HG02885 (cell line): ENCODE results near the gene SPDYE18.
"Not testable (repeated sequence)": the region's sequence is repeated elsewhere in the genome, so short reads cannot be mapped to it uniquely, and the experiment has no call there.

Source experiments
- ATAC-seq: cut with Tn5 transposase; IDR thresholded peaks from one replicate; pipeline ENCODE4 v1.9.1; 2021; ENCODE audit warnings: mild to moderate bottlenecking; ENCODE audit not compliant: unreplicated experiment, poor library complexity

The SPDYE18 gene, protein sequence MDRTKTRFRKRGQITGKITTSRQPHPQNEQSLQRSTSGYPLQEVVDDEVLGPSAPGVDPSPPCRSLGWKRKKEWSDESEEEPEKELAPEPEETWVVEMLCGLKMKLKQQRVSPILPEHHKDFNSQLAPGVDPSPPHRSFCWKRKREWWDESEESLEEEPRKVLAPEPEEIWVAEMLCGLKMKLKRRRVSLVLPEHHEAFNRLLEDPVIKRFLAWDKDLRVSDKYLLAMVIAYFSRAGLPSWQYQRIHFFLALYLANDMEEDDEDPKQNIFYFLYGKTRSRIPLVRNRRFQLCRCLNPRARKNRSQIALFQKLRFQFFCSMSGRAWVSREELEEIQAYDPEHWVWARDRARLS

DNA sequence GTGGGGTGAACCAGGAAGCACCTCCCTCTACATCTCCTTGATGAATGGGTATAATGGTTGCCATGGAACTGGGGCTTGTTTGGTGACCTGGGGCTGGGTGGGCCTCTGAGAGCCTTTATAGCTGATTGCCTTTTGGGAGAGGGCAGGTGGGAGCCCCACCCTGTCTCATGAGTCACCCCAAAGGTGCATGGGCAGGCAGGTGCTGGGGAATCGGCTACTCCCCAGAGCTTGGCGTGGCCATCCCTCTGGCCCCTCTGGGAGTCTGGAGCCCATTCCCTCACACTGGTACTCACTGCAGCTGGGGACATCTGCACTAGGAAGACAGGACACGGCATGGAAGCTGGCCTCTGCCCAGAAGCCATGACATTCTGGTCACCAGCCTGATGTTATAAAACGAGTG lies at the start of gene SPDYE18:
TSS of gene SPDYE18 (minus strand) at position 2 of the 400 bp plus-strand sequence. CDS start 2,046 bp downstream, outside the sequence.
- ATAC-seq, result not testable (repeated sequence)

DNA sequence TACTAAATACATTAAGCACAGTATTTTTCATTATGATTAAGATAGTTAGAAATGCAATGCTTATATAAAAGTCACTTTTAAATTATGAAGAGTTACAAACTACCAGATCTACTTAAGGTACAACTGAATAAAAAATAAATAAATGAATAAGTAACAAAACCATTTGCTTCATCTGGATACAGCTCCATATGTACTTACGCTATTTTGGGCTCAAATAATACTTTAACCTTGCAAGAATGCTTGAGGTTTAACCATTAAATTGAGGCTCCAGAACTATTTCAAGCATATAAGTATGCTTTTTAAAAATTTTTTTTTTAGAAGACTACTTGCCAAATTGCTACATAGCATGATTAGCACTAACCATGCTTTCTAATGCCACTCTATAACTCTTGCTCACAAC lies 46.0 kb upstream of the SPDYE18 start:
- not testable (repeated sequence) for ATAC-seq

DNA sequence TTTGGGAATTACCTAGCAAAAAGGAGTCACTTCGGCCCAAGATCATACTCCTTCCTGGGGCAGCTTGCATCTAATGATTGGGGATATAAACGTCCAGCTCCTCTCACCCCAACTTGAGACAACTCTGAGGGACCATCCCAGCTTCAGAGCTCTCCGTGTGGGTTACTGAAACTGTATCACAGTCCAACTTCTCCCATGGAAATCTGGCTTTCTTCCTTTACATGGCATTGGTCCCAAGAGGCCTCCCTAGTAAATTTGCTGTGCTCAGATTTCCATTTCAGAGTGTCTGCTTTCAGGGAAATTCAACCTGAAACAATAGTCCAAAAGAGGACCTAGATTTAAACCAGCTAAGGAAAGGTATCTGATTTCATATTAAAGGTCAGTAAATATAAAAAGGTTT lies 45.3 kb upstream of the SPDYE18 start:
- not testable (repeated sequence) for ATAC-seq

DNA sequence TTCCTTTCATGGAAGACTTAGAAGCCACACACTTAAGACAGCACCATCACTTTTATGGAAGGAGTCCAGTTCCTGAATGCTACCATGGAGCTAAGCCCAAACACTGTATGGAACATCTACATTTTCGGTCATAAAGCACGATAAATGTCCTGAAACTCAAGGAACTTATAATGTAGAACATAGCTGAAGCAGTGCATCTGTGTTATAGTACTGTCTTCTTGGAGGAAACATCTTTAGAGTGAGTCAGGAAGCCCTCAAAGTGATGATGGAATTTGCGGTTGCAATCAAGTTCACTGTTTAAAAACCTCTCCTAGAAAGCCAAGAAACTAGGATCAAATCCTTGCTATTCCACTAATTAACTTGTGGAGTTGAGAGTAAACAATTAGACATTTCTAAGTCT lies 43.5 kb upstream of the SPDYE18 start:
- ATAC-seq, result not testable (repeated sequence)

DNA sequence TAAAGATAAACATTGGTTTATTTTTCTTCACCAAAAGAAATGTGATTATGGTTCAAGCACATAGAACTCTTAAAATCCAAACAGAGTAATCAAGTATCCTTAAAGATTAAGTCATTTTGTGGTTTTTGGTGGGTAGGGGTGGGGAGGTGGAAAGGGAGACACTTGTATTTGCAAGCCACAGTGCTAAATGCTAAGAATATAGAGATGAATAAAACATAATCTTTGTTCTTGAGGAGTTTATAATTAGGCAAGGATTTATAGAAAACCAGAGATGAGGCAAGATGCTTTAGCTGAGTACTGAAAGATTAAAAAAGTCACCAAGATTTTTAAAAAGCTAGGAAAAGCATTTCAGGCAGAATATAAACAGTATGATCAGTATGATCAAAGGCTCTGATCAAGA lies 40.3 kb upstream of the SPDYE18 start:
- ATAC-seq, result not testable (repeated sequence)

DNA sequence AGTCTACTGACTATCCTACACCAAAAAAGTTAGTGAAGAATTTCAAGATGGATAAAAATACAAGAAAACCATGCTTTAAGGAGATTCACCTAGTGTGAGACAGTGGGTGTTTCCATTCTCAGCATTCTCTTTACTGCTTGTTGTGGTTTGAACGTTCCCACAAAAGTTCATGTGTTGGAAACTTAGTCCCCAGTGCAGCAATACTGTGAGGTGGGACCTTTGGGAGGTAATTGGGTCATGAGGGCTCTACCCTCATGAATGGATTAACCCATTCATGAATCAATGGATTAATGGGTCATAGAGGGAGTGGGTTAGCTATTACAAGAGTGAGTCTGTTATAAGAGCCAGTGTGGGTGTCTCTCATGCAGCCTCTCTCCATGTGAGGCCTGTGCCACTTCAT lies 38.8 kb upstream of the SPDYE18 start:
- not testable (repeated sequence) for ATAC-seq

DNA sequence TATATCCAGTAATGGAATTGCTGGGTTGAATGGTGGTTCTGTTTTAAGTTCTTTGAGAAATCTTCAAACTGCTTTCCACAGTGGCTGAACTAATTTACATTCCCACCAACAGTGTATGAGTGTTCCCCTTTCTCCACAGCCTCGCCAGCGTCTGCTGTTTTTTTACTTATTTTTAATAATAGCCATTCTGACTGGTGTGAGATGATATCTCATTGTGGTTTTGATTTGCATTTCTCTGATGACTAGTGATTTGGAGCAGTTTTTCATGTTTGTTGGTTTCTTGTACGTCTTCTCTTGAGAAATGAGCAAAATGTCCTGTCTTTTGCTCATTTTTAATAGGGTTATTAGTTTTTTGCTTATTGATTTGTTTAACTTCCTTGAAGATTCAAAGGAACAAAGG lies 38.1 kb upstream of the SPDYE18 start:
- ATAC-seq, result not testable (repeated sequence)

DNA sequence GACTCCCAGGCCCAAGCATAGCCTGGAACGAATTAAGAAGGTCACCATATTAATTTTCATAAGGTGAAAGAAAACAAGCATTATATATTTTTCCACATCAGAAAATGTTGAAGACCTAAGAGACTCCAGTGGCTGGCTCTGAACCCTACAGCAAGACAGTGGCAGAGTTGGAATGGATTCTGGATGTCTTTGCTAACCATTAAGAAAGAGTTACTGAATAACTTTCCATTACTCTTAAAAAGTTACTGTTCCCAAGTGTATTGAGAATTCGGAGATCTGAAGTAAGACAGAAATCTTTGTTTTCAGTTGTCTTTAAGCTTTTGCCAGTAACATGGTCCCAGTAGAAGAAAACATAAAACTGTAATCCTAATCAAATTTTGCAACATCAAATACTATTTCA lies 29.9 kb upstream of the SPDYE18 start:
- ATAC-seq, result not testable (repeated sequence)

DNA sequence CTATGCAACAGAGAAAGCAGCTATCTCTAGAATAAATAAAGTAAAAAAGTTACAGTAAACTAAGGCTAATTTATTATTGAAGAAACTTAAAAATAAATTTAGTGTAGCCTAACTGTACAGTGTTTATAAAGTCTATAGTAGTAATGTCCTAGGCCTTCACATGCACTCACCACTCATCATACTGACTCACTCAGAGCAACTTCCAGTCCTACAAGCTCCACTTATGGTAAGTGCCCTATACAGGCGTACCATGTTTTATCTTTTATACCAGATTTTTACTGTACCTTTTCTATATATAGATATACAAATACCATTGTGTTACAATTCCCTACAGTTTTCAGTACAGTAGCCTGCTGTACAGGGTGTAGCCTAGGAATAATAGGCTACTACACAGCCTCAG lies 19.8 kb upstream of the SPDYE18 start:
- not testable (repeated sequence) for ATAC-seq

DNA sequence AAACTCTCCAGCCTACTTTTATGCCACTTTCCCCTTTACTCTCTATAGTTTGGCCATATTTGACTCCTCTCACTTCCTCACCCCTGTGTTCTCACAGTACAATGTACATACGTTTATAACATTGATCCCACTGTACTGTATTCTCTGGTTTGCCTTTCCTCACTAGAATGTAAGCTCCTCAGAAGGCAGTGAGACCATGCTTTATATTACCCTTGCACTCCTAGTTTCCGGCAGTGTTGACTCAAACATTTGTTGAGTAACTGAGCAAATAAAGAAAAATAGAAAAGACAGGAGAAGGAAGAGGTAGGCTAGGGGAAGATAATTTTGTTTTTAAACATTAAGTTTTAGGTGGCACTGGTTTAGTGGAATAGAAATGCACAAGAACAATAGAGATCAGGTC lies 17.9 kb upstream of the SPDYE18 start:
- ATAC-seq, result not testable (repeated sequence)

DNA sequence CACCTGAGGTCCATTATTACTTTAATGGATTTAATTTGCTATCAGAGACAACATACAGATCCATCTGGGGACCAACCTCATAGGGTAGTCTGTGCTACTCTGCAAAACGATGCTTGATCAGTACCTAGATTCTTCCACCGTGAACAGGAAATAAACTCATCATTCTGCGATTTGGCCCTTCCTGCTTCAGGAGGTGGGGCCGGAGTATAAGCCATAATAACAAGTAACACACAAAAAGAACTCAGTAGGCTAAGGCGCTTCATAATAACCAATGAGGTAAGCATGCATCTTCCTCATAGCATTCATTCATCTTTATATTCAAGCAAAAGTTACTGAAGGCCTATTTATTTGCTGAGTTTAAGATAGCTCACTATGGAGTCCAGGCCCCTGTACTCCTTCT lies 17.3 kb upstream of the SPDYE18 start:
- ATAC-seq, result not testable (repeated sequence)

DNA sequence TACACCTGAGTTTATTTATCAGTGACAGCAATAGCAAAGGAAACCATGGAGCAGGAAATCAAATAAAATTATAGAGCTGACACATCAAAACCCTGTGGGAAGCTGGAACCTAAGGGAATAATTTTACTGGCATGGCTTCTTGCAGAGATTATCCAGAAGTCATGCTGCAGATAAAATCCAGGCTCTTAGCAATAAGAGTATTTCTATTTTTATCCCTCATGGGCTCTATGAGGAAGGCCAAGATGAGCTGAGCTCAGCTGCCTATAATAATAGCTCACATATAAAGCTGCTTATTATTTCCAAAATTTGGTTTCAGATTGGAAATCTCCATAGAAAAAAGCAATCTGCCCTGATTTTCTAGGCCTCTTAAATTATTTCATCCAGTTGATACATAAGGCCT lies 16.8 kb upstream of the SPDYE18 start:
- not testable (repeated sequence) for ATAC-seq

DNA sequence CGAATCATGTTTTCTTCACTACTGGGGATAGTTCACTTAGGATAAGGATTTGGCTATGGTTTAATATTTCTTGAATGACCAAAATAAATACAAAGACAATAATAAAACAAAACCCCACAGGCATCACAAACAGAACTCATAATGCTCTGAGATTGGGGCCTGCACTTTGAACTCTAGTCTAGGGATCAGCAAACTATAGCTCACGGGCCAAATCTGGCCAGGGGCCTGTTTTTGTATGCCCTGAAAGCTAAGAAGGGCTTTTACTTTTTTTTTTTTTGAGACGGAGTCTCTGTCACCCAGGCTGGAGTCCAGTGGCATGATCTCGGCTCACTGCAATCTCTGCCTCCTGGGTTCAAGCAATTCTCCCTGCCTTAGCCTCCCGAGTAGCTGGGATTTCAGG lies 14.7 kb upstream of the SPDYE18 start:
- not testable (repeated sequence) for ATAC-seq

DNA sequence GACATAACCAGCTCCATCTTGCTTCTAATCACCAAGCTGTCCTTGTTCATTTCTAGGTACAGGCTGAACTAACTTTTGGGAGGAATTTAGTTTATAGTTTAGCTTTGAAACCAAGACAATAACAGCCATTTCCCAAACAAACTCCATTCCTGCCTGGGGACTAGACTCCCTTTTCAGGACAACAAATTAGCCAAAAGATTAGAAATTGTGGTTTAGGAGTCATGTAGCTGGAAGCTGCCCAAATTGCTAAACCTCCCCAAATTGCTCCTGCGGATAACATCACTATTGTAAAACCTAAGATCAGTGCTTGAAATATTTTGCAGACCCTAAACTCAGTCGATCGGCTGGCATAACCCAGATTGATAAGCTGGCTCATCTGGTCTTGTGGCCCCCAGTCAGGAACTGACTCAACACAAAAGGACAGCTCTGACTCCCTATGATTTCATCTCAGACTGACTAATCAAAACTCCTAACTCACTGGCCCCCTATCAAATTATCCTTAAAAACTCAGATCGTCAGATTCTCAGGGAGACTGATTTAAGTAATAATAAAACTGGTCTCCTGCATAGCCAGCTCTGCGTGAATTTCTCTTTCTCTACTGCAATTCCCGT lies 12.5 kb upstream of the SPDYE18 start:
- not testable (repeated sequence) for ATAC-seq

DNA sequence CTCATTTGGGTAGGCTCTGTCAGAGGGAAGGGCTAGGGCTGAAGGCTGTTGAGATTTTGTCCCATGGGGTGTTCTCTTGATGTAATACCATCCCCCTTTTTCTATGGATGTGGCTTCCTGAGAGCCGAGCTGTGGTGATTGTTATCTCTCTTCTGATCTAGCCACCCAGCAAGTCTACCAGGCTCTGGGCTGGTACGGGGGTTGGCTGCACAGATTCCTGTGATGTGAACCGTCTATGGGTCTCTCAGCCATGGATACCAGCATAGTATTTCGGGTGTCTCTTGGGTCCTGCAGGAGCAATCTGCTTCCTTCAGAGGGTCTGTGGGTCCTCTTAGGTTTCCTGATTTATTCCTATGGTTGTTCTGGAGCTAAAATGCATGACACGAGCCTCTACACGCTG lies 8.8 kb upstream of the SPDYE18 start:
- not testable (repeated sequence) for ATAC-seq

DNA sequence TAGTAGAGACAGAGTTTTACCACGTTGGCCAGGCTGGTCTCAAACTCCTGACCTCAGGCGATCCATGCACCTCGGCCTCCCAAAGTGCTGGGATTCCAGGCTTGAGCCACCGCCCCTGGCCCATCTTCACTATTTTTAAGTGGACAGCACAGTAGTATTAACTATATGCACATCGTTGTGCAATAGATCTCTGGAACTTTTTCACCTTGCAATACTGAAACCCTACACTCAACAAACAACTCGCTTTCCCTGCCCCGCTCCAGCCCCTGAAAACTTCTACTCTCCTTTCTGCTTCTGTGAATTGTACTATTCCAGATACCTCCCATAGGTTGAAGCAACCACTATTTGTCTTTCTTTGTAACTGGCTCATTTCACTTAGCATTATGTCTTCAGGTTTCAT lies 3.5 kb upstream of the SPDYE18 start:
- not testable (repeated sequence) for ATAC-seq

DNA sequence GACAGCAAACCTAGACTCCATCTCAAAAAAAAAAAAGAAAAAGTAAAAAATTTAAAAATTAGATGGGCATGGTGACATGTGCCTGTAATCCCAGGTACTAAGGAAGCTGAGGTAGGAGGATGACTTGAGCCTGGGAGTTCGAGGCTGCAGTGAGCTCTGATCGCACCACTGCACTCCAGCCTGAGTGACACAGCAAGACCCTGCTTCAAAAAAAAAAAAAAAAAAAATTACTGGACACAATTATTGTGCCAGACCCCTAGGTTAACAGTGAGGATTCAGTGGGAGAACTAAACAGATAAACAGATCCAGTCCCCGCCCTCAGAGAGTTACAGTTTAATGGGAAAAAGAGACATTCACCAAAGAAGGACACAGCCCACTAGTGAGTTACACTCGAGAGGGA lies 1.4 kb upstream of the SPDYE18 start:
- ATAC-seq, result not testable (repeated sequence)

DNA sequence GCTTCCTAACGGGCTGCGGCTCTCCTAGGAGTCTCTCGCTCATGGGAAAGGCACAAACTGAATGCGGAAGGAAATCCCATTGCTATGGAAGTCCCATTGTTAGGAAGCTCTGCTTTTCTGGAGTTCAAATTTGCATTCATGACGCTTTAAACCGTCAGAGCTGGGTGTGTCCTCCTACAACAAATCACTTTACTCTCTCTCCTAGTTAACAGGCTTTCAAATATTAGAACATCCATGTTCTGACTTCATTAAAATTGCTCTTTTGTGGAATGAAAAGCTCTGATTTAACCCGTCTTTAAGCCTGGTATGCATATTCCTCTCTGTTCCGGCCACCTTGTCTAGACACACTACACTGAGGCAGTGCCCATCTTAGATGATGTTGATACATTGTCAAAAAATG lies 30.1 kb downstream of the SPDYE18 start, which contains the start of gene SPDYE17:
TSS of gene SPDYE17 (minus strand) at position 101 of the 400 bp plus-strand sequence. CDS start 1,791 bp downstream, outside the sequence.
- not testable (repeated sequence) for ATAC-seq

DNA sequence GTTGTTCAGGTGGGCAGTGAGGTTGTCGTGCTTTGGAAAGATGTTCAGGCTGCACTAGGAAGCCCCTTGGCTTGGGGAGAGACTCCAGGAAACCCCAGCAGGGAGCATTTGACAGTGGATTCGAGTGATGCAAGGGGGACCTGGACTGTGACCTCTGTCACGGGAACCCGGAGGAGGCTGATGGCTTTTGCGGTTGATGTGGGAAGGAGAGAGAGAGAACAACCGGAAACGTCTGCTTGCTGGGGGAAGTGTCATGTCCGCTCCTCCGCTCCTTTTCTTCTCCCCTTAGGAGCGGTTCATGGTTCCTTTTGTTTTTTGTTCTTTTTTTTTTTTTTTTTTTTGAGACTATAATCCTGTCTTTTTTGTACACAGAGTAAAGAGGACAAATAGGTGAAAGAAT lies 36.0 kb downstream of the SPDYE18 start:
- not testable (repeated sequence) for ATAC-seq

DNA sequence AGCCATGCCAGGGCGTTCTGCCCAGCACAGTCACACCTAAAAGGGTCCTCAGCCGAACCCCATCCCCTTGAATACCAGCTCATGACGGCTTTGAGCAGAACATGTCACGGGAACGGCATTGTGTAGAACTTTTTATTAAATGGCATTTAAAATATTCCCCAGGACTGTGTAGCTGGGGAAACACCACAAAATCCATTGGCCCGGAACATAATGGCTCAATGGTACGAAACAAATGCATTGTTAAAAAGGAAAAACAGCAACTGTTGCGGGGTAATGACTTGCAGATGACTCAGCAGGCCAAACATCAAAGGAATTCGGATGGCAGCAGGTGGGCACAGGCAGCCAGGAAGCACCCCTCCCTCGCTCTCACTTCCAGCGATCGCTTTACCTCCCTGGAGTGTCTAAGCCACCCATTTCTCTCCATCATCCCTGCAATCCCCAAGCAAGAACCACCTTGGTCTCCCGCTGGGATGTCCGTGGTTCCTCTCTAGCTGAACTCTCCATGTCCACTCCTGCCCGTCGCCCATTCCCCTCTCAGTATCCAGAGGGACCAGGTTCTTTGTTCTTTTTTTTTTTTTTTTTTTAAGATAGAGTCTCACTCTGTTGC lies 52.2 kb downstream of the SPDYE18 start:
- not testable (repeated sequence) for ATAC-seq

DNA sequence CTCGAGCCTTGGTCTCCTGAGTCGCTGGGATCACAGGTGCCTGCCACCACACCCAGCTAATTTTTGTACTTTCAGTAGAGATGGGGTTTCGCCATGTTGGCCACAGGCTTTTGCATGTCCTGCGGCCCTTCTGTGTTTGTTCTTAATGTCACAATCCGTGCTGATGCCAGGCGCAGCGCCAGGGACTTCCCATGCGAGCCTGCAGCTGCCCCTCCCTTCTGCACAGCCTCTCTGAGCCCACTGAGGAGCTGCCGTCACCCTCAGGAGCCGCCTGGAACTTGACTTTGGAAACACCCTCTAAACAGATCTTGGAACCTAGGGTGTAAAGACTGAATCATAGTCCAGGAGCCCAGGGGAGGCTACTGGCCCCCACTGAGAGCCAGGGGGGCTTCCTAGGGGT lies 54.4 kb downstream of the SPDYE18 start:
- not testable (repeated sequence) for ATAC-seq
